HG03159 (cell line): Measurements from ENCODE around the gene TAPBPL.
"Not testable (repeated sequence)": the region's sequence is repeated elsewhere in the genome, so short reads cannot be mapped to it uniquely, and the experiment has no call there.

Experiments
- ATAC-seq: cut with Tn5 transposase; IDR thresholded peaks from one replicate; pipeline ENCODE4 v1.9.1; 2021; ENCODE audit warnings: mild to moderate bottlenecking, moderate library complexity; ENCODE audit not compliant: unreplicated experiment

The TAPBPL gene

GRCh38 chr12:6462234-6462995 is 10.6 kb downstream of the TAPBPL start:
- no peak for ATAC-seq

DNA sequence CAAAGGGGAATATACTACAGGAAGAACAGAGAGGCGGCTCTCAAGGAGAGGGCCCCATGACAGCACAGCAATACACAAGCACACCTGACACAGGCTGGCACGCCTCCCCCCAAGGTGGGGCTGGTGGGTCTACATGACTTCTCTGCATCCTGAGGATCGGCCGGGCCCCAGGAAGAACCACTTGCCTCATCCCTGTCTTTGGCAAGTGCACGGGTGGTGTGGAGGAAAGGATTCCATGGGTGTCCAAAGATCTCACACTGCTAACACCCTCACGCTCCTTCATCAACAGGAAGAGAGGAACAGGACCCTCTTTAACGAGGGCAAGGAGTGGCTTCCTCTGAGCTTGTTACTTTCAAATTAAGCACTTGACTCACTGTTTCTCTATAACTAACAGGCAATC is 11.4 kb downstream of the TAPBPL start:
- ATAC-seq: no peak

GRCh38 chr12:6463858-6464257 is 12.0 kb downstream of the TAPBPL start:
- ATAC-seq: no peak

- ATAC-seq: no peak
Observed at GRCh38 chr12:6464531-6464930, 12.7 kb downstream of the TAPBPL start.

GRCh38 chr12:6465467-6466183 is 13.8 kb downstream of the TAPBPL start:
- no peak for ATAC-seq

GRCh38 chr12:6466184-6466573 is 14.3 kb downstream of the TAPBPL start:
- ATAC-seq: no peak

GRCh38 chr12:6466751-6467150 is 14.9 kb downstream of the TAPBPL start:
- ATAC-seq: not testable (repeated sequence)

DNA sequence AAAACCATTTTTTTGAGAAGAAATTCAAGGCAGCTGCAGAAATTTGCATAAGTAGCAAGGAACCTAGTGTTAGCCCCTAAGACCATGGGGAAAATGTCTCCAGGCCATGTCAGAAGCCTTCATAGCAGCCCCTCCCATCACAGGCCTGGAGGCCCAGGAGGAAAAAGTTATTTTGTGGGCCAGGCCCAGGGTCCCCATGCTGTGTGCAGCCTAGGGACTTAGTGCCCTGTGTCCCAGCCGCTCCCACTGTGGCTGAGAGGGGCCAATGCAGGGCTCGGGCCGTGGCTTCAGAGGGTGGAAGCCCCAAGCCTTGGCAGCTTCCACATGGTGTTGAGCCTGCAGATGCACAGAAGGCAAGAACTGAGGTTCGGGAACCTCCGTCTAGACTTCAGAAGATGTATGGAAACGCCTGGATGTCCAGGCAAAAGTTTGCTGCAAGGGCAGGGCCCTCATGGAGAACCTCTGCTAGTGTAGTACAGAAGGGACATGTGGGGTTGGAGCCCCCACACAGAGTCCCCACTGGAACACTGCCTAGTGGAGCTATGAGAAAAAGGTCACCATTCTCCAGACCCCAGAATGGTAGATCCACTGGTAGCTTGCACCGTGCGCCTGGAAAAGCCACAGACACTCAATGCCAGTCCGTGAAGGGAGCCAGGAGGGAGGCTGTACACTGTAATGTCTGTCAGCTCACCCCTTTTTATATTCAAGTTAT is 15.9 kb downstream of the TAPBPL start:
- not testable (repeated sequence) for ATAC-seq

DNA sequence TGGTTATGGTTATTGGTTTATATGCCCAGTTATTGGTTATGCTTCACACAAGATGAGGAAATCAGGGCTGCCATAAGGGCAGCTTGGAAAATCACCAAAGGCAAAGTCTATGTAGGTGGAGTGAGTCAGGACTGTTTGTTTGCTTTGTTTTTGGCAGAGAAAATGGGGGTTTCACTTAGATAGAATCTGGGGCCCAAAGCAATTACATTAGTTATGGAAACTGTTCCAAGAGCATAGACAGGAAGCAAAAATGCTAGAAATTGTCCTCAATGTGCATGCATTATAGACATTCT is 16.4 kb downstream of the TAPBPL start:
- ATAC-seq: no peak

GRCh38 chr12:6469092-6469491 is 17.2 kb downstream of the TAPBPL start:
- no peak for ATAC-seq

DNA sequence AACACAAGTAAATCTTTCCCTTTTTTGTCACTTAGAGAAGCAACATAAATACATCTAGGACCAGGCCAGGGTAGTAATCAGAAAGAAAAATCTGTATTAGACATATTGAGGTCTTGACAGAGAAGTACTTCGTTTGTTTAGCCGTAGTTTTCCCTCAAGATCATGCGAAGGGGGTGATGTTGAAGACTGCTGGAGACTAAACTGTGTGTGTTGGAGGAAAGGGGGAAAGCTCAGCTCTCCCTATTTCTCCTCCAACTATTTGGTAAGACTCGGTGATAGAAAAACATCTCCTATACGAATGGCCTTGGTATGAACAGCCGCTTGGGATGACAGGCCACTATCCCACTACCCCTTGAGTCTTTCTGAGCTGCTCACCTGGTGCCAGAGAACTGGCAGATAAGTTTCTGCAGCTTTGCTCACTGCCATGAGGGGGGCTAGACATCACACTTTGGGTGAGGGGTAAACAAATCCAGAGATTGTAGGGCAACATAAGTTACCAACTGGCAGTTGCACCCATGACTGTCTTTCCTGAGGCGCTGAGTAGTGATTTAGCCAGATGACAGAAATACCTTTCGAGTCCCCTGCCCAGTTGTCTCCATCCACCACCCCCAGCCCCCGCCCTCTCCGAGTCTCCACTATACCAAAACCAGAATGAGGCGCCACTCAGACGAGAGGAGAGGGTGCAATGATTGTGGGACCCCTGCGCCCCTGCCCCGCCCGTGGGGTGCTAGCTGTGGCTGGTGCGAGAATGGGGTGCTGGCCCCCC is 17.9 kb downstream of the TAPBPL start:
- no peak for ATAC-seq

DNA sequence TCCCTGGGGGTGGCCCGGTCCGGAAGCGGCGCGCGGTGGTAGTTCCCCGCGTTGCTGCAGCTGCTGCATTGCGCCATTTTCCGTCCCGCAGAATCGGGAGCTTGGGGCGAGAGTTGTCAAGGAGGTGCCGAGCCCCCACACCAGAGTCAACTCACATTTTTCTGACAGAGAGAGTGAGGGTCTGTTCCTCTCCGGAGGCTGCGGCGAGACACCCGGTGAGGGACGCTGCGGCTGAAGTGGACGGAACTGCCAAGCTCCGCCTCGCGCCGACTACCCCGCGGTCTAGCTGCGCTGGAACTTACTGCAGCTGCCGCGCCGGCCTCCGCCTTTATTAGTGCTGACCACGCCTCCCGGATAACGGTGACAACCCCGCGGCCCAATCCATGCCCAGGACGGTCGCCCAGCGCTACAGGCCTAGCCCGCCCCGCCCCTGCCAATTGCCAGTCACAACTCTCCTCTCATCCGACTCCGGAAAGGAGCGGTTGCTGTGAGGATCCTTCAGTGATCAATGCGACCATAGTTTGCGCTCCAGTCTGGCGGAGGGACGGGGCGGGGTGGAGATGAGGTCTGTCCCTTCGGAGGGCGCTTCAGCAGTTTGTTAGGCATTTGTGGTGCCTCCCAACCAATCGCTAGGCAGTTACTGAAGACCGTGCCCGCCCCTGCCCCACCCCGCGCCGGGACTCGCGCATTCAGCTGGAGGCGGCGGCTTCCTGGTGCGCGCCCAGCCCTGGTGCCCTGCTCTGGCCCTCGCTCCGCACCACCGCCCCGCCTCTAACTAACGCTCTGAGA is 18.7 kb downstream of the TAPBPL start, which contains the start of gene VAMP1:
Gene VAMP1, minus strand, starts transcription at position 303 of the 789 bp plus-strand sequence. Its CDS starts 146 bp downstream, at position 157.
- ATAC-seq: peak; percentile 89

- ATAC-seq: no peak
Observed at GRCh38 chr12:6471989-6472360, 20.1 kb downstream of the TAPBPL start.

DNA sequence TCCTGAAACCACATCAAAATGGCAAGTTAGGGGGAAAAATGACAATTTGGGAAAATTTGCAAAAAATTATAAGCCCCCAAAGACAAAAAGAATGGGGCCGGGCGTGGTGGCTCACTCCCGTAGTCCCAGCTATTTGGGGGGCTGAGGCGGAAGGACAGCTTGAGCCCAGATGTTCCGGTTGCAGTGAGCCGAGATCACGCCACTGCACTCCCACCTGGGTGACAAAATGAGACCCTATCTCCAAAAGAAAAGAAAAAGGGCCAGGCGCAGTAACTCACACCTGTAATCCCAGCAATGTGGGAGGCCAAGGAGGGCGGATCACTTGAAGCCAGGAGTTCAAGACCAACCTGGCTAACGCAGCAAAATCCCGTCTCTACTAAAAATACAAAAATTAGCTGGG is 20.6 kb downstream of the TAPBPL start:
- no peak for ATAC-seq

DNA sequence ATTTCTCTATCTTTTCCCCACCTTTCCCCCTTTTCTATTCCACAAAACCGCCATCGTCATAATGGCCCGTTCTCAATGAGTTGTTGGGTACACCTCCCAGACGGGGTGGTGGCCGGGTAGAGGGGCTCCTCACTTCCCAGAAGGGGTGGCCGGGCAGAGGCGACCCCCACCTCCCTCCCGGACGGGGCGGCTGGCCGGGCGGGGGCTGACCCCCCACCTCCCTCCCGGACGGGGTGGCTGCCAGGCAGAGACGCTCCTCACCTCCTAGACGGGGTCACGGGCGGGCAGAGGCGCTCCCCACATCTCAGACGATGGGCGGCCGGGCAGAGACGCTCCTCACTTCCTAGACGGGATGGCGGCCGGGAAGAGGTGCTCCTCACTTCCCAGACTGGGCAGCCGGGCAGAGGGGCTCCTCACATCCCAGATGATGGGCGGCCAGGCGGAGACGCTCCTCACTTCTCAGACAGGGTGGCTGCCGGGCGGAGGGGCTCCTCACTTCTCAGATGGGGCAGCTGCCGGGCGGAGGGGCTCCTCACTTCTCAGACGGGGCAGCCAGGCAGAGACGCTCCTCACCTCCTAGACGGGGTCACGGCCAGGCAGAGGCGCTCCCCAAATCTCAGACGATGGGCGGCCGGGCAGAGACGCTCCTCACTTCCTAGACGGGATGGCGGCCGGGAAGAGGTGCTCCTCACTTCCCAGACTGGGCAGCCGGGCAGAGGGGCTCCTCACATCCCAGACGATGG is 23.6 kb downstream of the TAPBPL start:
- ATAC-seq: not testable (repeated sequence)

- ATAC-seq: no peak
Observed at GRCh38 chr12:6476489-6476888, 24.6 kb downstream of the TAPBPL start.

DNA sequence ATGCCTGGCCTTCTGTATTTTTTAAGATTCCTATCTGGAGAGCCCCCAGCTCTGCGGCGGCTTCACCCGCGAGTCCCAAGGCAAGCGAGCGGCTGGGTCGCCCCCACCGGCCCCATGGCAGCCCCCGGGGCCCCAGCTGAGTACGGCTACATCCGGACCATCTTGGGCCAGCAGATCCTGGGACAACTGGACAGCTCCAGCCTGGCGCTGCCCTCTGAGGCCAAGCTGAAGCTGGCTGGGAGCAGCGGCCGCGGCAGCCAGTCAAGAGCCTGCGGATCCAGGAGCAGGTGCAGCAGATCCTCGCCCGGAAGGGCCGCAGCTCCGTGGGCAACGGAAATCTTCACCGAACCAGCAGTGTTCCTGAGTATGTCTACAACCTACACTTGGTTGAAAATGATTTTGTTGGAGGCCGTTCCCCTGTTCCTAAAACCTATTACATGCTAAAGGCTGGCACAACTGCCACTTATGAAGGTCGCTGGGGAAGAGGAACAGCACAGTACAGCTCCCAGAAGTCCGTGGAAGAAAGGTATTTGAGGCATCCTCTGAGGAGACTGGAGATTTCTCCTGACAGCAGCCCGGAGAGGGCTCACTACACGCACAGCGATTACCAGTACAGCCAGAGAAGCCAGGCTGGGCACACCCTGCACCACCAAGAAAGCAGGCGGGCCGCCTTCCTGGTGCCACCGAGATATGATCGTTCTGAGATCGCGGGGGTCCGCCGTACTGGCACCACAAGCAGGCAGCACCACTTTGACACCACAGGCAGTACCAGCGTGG is 25.9 kb downstream of the TAPBPL start:
- ATAC-seq: not testable (repeated sequence)

- no peak for ATAC-seq
Observed at GRCh38 chr12:6478416-6478815, 26.6 kb downstream of the TAPBPL start.

GRCh38 chr12:6488240-6488639 is 36.4 kb downstream of the TAPBPL start:
- no peak for ATAC-seq
